B cell (primary cell): ENCODE results near the gene RASSF8. TPM values are rescaled to one million over a fixed set of nuclear protein-coding genes. Genes with fewer than 3 reads are reported as not detected.

Source experiments
- ATAC-seq: fragments of 200-7000 bp; cut with Tn5 transposase; one replicate; pipeline ENCODE4 v1.10.0; 2021; ENCODE audit warnings: low read depth, mild to moderate bottlenecking, moderate number of reproducible peaks, moderate library complexity
- CTCF ChIA-PET: fragments of 350-600 bp; sonication (Branson Sonifier 250); formaldehyde crosslinking; loops from one replicate; lab custom pipeline; 2021; ENCODE audit warnings: antibody characterized with exemption, inconsistent platforms; lab: Charles Lee
- POLR2A ChIA-PET: fragments of 350-600 bp; sonication (Branson Sonifier 250); formaldehyde crosslinking; loops from one replicate; lab custom pipeline; 2021; ENCODE audit warnings: antibody characterized with exemption; lab: Charles Lee
- DNase-seq: peaks from one replicate; pipeline ENCODE4 v3.0.0; 2013
- H2AFZ ChIP-seq: 2 replicates; pipeline ENCODE4 v1.6.1; 2012; ENCODE audit warnings: mild to moderate bottlenecking, low read depth, low read length; ENCODE audit not compliant: insufficient read depth, poor library complexity, severe bottlenecking
- H3K27ac ChIP-seq, 2 donors: 1 replicate in 1 of 2; 2 replicates in 1 of 2; pipeline ENCODE4 v1.5.1; 2012 to 2013; ENCODE audit warnings: low read length in 2 of 2, mild to moderate bottlenecking in 2 of 2, moderate library complexity in 1 of 2
- H3K27me3 ChIP-seq, 4 experiments: fragments of 200-600 bp in 1 of 4; sonication (generic) in 1 of 4; replicated peaks in 1 of 4; 1 replicate in 2 of 4; 2 replicates in 2 of 4; pipeline versions ENCODE4 v1.6.1 to v1.7.0; 2013 to 2016; ENCODE audit warnings: low read length in 3 of 4, mild to moderate bottlenecking in 2 of 4, mixed read lengths in 1 of 4, moderate library complexity in 1 of 4; ENCODE audit not compliant: insufficient read depth in 4 of 4, control insufficient read depth in 3 of 4; ENCODE audit errors: control extremely low read depth in 1 of 4
- H3K36me3 ChIP-seq, 2 experiments: replicated peaks in 1 of 2; 1 replicate in 1 of 2; 2 replicates in 1 of 2; pipeline versions ENCODE4 v1.6.1 to v1.7.1; 2013; ENCODE audit warnings: low read length in 1 of 2; ENCODE audit not compliant: insufficient read depth in 2 of 2, control insufficient read depth in 1 of 2; ENCODE audit errors: control extremely low read depth in 1 of 2, extremely low read depth in 1 of 2
- H3K4me1 ChIP-seq, 2 donors: fragments of 200-600 bp in 1 of 2; sonication (generic) in 1 of 2; 1 replicate in 1 of 2; 2 replicates in 1 of 2; pipeline versions ENCODE4 v1.5.1 to v1.6.1; 2013 to 2017; ENCODE audit warnings: low read length in 2 of 2; ENCODE audit not compliant: control insufficient read depth in 2 of 2, insufficient read depth in 2 of 2
- H3K4me2 ChIP-seq: replicated peaks from 2 replicates; pipeline ENCODE3; 2012; ENCODE audit warnings: mild to moderate bottlenecking, low read depth, low read length; ENCODE audit not compliant: poor library complexity, severe bottlenecking
- H3K4me3 ChIP-seq, 5 experiments: fragments of 200-600 bp in 1 of 5; sonication (generic) in 1 of 5; 1 replicate in 3 of 5; 2 replicates in 2 of 5; pipeline versions ENCODE4 v1.5.1 to v1.7.0; 2011 to 2016; ENCODE audit warnings: low read length in 4 of 5, mild to moderate bottlenecking in 4 of 5, low read depth in 2 of 5, control low read depth in 1 of 5, moderate library complexity in 1 of 5; ENCODE audit not compliant: insufficient read depth in 1 of 5; ENCODE audit errors: control extremely low read depth in 1 of 5, extremely low read depth in 1 of 5
- H3K79me2 ChIP-seq: fragments of 200-600 bp; sonication (generic); one replicate; pipeline ENCODE4 v1.6.0; 2016; ENCODE audit warnings: low read length; ENCODE audit not compliant: control insufficient read depth, insufficient read depth
- H3K9ac ChIP-seq: fragments of 200-600 bp; sonication (generic); 2 replicates; pipeline ENCODE4 v1.6.1; 2017; ENCODE audit warnings: mild to moderate bottlenecking, low read length, moderate library complexity
- H3K9me3 ChIP-seq, 3 donors: one replicate each; pipeline versions ENCODE4 v1.6.1 to v1.7.1; 2013; ENCODE audit warnings: low read length in 2 of 3; ENCODE audit not compliant: control insufficient read depth in 2 of 3, insufficient read depth in 1 of 3; ENCODE audit errors: control extremely low read depth in 1 of 3
- H4K20me1 ChIP-seq: 2 replicates; pipeline ENCODE4 v1.6.0; 2012; ENCODE audit warnings: mild to moderate bottlenecking, low read length; ENCODE audit not compliant: insufficient read depth, control insufficient read depth, poor library complexity, severe bottlenecking
- H3K27ac Mint-ChIP-seq: one replicate; pipeline ENCODE4 v1.8.0; 2021; ENCODE audit warnings: mixed read lengths
- H3K27me3 Mint-ChIP-seq: one replicate; pipeline ENCODE4 v1.8.0; 2021; ENCODE audit warnings: mixed read lengths
- H3K4me1 Mint-ChIP-seq: one replicate; pipeline ENCODE4 v1.8.0; 2021; ENCODE audit warnings: mixed read lengths
- H3K4me3 Mint-ChIP-seq: one replicate; pipeline ENCODE4 v1.8.0; 2021; ENCODE audit warnings: mixed read lengths
- H3K9me3 Mint-ChIP-seq: one replicate; pipeline ENCODE4 v1.8.0; 2022; ENCODE audit warnings: mixed read lengths; ENCODE audit not compliant: insufficient read depth
- CTCF ChIP-seq: fragments of 200-600 bp; IDR thresholded peaks from one replicate; pipeline ENCODE4 v1.8.0; 2022; ENCODE audit warnings: antibody characterized with exemption, mild to moderate bottlenecking
- EZH2 ChIP-seq: IDR thresholded peaks from 2 replicates; pipeline ENCODE4 v1.6.1; 2012; ENCODE audit warnings: borderline replicate concordance, low read depth, mild to moderate bottlenecking, moderate library complexity, low read length; ENCODE audit not compliant: insufficient read depth, poor library complexity, severe bottlenecking
- WGBS: methylation state at CpG from one replicate; pipeline ENCODE4 v1.1.5; 2013; ENCODE audit warnings: missing lambda C conversion rate; ENCODE audit not compliant: insufficient coverage; 5-methylcytosine and 5-hydroxymethylcytosine counted together
- intact Hi-C: fragments of 100-400 bp; cut with micrococcal nuclease; formaldehyde crosslinking; loops from one replicate; pipeline ENCODE4 v1.10.0; 2022
- polyA plus RNA-seq: library from polyadenylated mRNA; depleted of rRNA; stranded (reverse); fragments of >200 nt; gene quantifications from 2 replicates; pipeline ENCODE4 v1.2.3, GENCODE V29; 2012
- total RNA-seq, 2 donors: library from RNA; stranded (reverse); fragments of 120-200 nt in 1 of 2; gene quantifications; 1 replicate in 1 of 2; 2 replicates in 1 of 2; pipeline versions ENCODE4 v1.2.3 to v1.2.4, GENCODE V29; 2013 to 2022

The RASSF8 gene
- total and polyA plus RNA-seq, 2 donors (not counting 1 experiment from before 2014, with no cell fraction given), result 0.01 to 0.49 TPM

- H3K4me3 Mint-ChIP-seq, result no peak overlapping the region
- POLR2A ChIA-PET, result no interaction called here
- TF ChIP-seq EZH2 (no peak), CTCF (no peak)
Observed at GRCh38 chr12:25960961-25961360, 2.5 kb downstream of the RASSF8 start.

GRCh38 chr12:25962932-25963525 lies 4.5 kb downstream of the RASSF8 start:
- H3K27ac ChIP-seq, result no peak overlapping the region
- H3K27me3 ChIP-seq, result peaks cover 0 to 25% (median 18%) of the 10 kb centered on the region in 4 experiments
- Mint-ChIP-seq H3K27ac (no peak overlapping the region), H3K27me3 (peaks cover 66% of the 10 kb centered on the region), H3K4me3 (no peak overlapping the region), H3K4me1 (peaks cover 16% of the 10 kb centered on the region), H3K9me3 (no peaks in the 10 kb centered on the region)
- no CpG with 5 or more reads among the region's 4 CpGs for WGBS
- H3K4me3 ChIP-seq, result no peak overlapping the region
- no peak overlapping the region for H3K9ac ChIP-seq
- peaks cover 14 to 17% of the 10 kb centered on the region in 2 donors for H3K4me1 ChIP-seq
- H3K36me3 ChIP-seq, result no peaks in the 10 kb centered on the region
- ChIA-PET CTCF (interaction anchor here (0.7 kb wide), 1 partner anchor 17 kb away, joined by 3 read pairs; no protein-coding TSS in a partner anchor), POLR2A (no interaction called here)
- H4K20me1 ChIP-seq, result no peaks in the 10 kb centered on the region
- no peaks in the 10 kb centered on the region for H3K9me3 ChIP-seq
- ATAC-seq (no peak), DNase-seq (no peak)
- no peak for TF ChIP-seq CTCF
- no peak for TF ChIP-seq EZH2
- H3K4me2 ChIP-seq, result no peak overlapping the region
- H3K79me2 ChIP-seq, result no peaks in the 10 kb centered on the region
- intact Hi-C loops, result no loop called here
- H2AFZ ChIP-seq, result no peak overlapping the region

More at GRCh38 chr12:25960961-25961360, 2.5 kb downstream of the RASSF8 start:
- Histone ChIP-seq H3K27ac (no peak overlapping the region), H4K20me1 (no peaks in the 10 kb centered on the region), H3K9me3 (no peaks in the 10 kb centered on the region), H3K27me3 (peaks cover 0 to 33% (median 22%) of the 10 kb centered on the region in 4 experiments), H2AFZ (no peak overlapping the region), H3K4me3 (no peak overlapping the region), H3K79me2 (no peaks in the 10 kb centered on the region), H3K4me2 (no peak overlapping the region), H3K4me1 (peaks cover 17% of the 10 kb centered on the region in 2 donors), H3K36me3 (no peaks in the 10 kb centered on the region), H3K9ac (no peak overlapping the region)
- 50% methylated on average over 2 of the region's 4 CpGs for WGBS
- H3K9me3 Mint-ChIP-seq, result no peaks in the 10 kb centered on the region
- CTCF ChIA-PET, result no interaction called here
- intact Hi-C loops, result no loop called here
- H3K27ac Mint-ChIP-seq, result no peak overlapping the region
- H3K4me1 Mint-ChIP-seq, result peaks cover 21% of the 10 kb centered on the region
- peaks cover 59% of the 10 kb centered on the region for H3K27me3 Mint-ChIP-seq
- DNase-seq (no peak), ATAC-seq (no peak)
